ENCODE measurements around the gene THBS2.

GRCh38 chr6:169251822-169252504 lies 1.7 kb downstream of the THBS2 start:
- no peak for TF ChIP-seq POLR2AphosphoS5 (IDR thresholded peaks at IDR 0.05; ENCODE audit: low read depth, low read length)
- TF ChIP-seq TAF1 (IDR thresholded peaks at IDR 0.05; ENCODE audit: low read depth, low read length), result no peak
- TF ChIP-seq POLR2A (IDR thresholded peaks at IDR 0.05; ENCODE audit: low read depth, low read length), result no peak
- no peak for TF ChIP-seq POU2F2 (IDR thresholded peaks at IDR 0.05; ENCODE audit: low read depth, low read length)
